Panc1 (cell line): ENCODE data around the gene ABI1. TPM values are rescaled to one million over a fixed set of nuclear protein-coding genes. Genes with fewer than 3 reads are reported as not detected.

ENCODE experiments used
- ATAC-seq: fragments of 200-7000 bp; cut with Tn5 transposase; 2 replicates; pipeline ENCODE4 v1.9.1; 2020; ENCODE audit warnings: mild to moderate bottlenecking, moderate library complexity
- BruUV-seq: library from RNA; stranded (reverse); fragments of 400-500 nt; replicated peaks from 2 replicates; lab custom pipeline; 2021; lab: Mats Ljungman, UMichigan
- CTCF ChIA-PET: fragments of 300-600 bp; sonication (Branson Sonifier 250); formaldehyde crosslinking; loops from one replicate; lab custom pipeline; 2022; ENCODE audit warnings: antibody characterized with exemption; lab: Charles Lee
- POLR2A ChIA-PET: fragments of 300-600 bp; sonication (Branson Sonifier 250); formaldehyde crosslinking; loops from one replicate; lab custom pipeline; 2022; ENCODE audit warnings: antibody characterized with exemption; lab: Charles Lee
- DNase-seq: peaks from one replicate; pipeline ENCODE4 v3.0.0-alpha.2; 2010; ENCODE audit warnings: low read depth, low spot score
- H3K27ac ChIP-seq: 2 replicates; pipeline ENCODE4 v1.5.1; 2011; ENCODE audit warnings: mild to moderate bottlenecking, low read length, inconsistent platforms
- H3K27me3 ChIP-seq: fragments of 200-500 bp; sonication (Bioruptor generic); 2 replicates; pipeline ENCODE4 v1.6.0; 2014; ENCODE audit warnings: low read length, inconsistent platforms; ENCODE audit not compliant: control insufficient read depth, insufficient read depth
- H3K36me3 ChIP-seq: fragments of 200-500 bp; sonication (Bioruptor generic); 2 replicates; pipeline ENCODE4 v1.5.1; 2014; ENCODE audit warnings: inconsistent platforms, mild to moderate bottlenecking, low read length, moderate library complexity; ENCODE audit not compliant: control insufficient read depth, insufficient read depth
- H3K4me1 ChIP-seq: 2 replicates; pipeline ENCODE4 v1.5.1; 2011; ENCODE audit warnings: inconsistent platforms, mild to moderate bottlenecking, low read length, moderate library complexity; ENCODE audit not compliant: control insufficient read depth, insufficient read depth
- H3K4me3 ChIP-seq, 2 experiments: 2 replicates each; pipeline ENCODE4 v1.5.1; 2011 to 2012; ENCODE audit warnings: low read depth in 2 of 2, low read length in 2 of 2, mild to moderate bottlenecking in 2 of 2, inconsistent platforms in 1 of 2, moderate library complexity in 1 of 2
- H3K9me3 ChIP-seq: fragments of 200-500 bp; sonication (Bioruptor generic); 2 replicates; pipeline ENCODE4 v1.5.1; 2014; ENCODE audit warnings: low read depth, mild to moderate bottlenecking, inconsistent platforms, low read length, moderate library complexity; ENCODE audit not compliant: control insufficient read depth, insufficient read depth
- POLR2AphosphoS5 ChIP-seq: IDR thresholded peaks from 2 replicates; pipeline ENCODE4 v1.6.1; 2012; ENCODE audit warnings: mild to moderate bottlenecking, low read depth, low read length, moderate library complexity
- SIN3A ChIP-seq: IDR thresholded peaks from 2 replicates; pipeline ENCODE4 v1.6.1; 2012; ENCODE audit warnings: low read depth, mild to moderate bottlenecking, low read length, moderate library complexity, borderline replicate concordance; ENCODE audit not compliant: insufficient read depth
- TCF7L2 ChIP-seq: IDR thresholded peaks from 2 replicates; pipeline ENCODE4 v1.6.1; 2011; ENCODE audit warnings: mild to moderate bottlenecking, low read depth, low read length, inconsistent platforms
- in situ Hi-C: cut with HindIII; loops from 2 replicates; pipeline ENCODE4 v1.10.0; 2016; ENCODE audit warnings: low sequenced_read_pairs, low pct_unique_long_range_greater_than_20kb
- intact Hi-C: fragments of 100-400 bp; cut with micrococcal nuclease; formaldehyde crosslinking; loops from one replicate; pipeline ENCODE4 v1.10.0; 2022; ENCODE audit not compliant: unreplicated experiment
- total RNA-seq: library from RNA; stranded (reverse); gene quantifications from one replicate; pipeline ENCODE4 v1.2.1, GENCODE V29; 2021; ENCODE audit not compliant: unreplicated experiment
- TF ChIP-seq, protein P1 (sequence below): fragments of 450-650 bp; IDR thresholded peaks from 2 replicates; pipeline ENCODE4 v1.5.1; 2017; ENCODE audit warnings: mild to moderate bottlenecking
- TF ChIP-seq, protein P2 (sequence below), 2 experiments: IDR thresholded peaks; 2 replicates each; pipeline ENCODE4 v1.6.1; 2011 to 2012; ENCODE audit warnings: low read depth in 2 of 2, control low read depth in 1 of 2, low read length in 1 of 2, mild to moderate bottlenecking in 1 of 2, moderate library complexity in 1 of 2; ENCODE audit not compliant: insufficient read depth in 1 of 2

ABI1 gene
- total RNA-seq, 1 experiment from 2014 or later, result 35.2 TPM

DNA sequence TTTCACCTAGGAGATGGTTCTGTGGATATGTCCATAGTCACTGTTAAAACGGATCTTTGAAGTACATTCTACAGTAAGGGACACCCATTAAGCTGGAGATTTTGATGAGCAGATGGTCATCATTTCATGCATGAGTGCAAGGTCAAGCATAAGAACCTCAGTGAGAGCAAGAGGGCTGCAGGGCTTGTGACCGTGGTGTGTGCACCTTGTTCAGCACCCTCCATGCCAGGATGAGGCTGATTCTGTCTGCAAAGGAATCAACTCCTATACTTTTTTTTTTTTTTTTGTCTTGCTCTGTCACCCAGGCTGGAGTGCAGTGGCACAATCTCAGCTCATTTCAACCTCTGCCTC, 145.6 kb downstream of the ABI1 start:
- TF ChIP-seq, protein P1, sequence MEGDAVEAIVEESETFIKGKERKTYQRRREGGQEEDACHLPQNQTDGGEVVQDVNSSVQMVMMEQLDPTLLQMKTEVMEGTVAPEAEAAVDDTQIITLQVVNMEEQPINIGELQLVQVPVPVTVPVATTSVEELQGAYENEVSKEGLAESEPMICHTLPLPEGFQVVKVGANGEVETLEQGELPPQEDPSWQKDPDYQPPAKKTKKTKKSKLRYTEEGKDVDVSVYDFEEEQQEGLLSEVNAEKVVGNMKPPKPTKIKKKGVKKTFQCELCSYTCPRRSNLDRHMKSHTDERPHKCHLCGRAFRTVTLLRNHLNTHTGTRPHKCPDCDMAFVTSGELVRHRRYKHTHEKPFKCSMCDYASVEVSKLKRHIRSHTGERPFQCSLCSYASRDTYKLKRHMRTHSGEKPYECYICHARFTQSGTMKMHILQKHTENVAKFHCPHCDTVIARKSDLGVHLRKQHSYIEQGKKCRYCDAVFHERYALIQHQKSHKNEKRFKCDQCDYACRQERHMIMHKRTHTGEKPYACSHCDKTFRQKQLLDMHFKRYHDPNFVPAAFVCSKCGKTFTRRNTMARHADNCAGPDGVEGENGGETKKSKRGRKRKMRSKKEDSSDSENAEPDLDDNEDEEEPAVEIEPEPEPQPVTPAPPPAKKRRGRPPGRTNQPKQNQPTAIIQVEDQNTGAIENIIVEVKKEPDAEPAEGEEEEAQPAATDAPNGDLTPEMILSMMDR, result no peak
- Histone ChIP-seq H3K4me1 (no peaks in the 10 kb centered on the region), H3K27me3 (no peaks in the 10 kb centered on the region), H3K27ac (no peak overlapping the region), H3K4me3 (no peak overlapping the region), H3K9me3 (no peaks in the 10 kb centered on the region), H3K36me3 (no peaks in the 10 kb centered on the region; the same call in 1 of the 2 replicates)
- intact Hi-C loops, result no loop called here
- no peak for DNase-seq
- no TSS peak for BruUV-seq
- ChIA-PET CTCF (interaction anchor here (0.7 kb wide), 1 partner anchor 1135 kb away, joined by 6 read pairs; no protein-coding TSS in a partner anchor), POLR2A (interaction anchor here (0.7 kb wide), 1 partner anchor 153 kb away, joined by 8 read pairs; no protein-coding TSS in a partner anchor)
- ATAC-seq, result no peak
- in situ Hi-C loops, result no loop called here

DNA sequence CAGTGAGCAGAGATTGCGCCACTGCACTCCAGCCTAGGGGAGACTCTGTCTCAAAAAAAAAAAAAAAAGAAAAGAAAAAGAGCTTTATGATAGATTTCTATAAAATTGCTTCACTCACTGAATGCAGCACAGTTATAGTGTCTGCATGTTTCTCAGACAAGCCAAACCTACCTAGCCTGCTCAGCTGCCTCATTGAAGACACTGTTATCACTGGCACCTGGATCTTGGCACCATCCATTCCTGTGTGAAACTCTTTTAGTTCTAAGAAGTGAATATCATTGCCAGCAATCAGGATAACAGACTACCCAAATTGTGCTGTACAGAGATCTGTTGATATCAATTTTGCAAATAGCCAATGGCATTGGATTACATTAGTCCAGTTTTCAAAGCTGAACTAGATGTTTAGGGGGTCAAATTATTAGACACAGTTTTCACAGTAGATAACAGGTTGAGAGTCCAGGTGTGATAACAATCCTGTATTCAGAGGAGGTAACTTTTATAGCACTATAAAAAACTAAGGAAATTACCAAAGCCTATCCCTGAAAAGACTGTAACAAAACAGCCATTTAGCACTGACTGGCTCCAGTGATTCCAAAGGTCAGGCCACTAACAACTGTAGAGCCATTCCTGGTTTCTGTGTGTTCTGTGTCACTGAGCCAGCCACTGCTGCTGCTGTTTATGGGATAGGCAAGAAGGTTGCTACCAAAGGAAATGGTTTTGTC, 146.2 kb downstream of the ABI1 start:
- ChIA-PET CTCF (no interaction called here), POLR2A (no interaction called here)
- Histone ChIP-seq H3K4me1 (no peaks in the 10 kb centered on the region), H3K27ac (no peak overlapping the region), H3K4me3 (no peak overlapping the region), H3K27me3 (no peaks in the 10 kb centered on the region), H3K9me3 (no peaks in the 10 kb centered on the region), H3K36me3 (no peaks in the 10 kb centered on the region; the same call in 1 of the 2 replicates)
- intact Hi-C loops, result no loop called here
- TF ChIP-seq TCF7L2, result no peak
- TF ChIP-seq, protein P1, result no peak
- no peak for TF ChIP-seq SIN3A
- TF ChIP-seq, protein P2, sequence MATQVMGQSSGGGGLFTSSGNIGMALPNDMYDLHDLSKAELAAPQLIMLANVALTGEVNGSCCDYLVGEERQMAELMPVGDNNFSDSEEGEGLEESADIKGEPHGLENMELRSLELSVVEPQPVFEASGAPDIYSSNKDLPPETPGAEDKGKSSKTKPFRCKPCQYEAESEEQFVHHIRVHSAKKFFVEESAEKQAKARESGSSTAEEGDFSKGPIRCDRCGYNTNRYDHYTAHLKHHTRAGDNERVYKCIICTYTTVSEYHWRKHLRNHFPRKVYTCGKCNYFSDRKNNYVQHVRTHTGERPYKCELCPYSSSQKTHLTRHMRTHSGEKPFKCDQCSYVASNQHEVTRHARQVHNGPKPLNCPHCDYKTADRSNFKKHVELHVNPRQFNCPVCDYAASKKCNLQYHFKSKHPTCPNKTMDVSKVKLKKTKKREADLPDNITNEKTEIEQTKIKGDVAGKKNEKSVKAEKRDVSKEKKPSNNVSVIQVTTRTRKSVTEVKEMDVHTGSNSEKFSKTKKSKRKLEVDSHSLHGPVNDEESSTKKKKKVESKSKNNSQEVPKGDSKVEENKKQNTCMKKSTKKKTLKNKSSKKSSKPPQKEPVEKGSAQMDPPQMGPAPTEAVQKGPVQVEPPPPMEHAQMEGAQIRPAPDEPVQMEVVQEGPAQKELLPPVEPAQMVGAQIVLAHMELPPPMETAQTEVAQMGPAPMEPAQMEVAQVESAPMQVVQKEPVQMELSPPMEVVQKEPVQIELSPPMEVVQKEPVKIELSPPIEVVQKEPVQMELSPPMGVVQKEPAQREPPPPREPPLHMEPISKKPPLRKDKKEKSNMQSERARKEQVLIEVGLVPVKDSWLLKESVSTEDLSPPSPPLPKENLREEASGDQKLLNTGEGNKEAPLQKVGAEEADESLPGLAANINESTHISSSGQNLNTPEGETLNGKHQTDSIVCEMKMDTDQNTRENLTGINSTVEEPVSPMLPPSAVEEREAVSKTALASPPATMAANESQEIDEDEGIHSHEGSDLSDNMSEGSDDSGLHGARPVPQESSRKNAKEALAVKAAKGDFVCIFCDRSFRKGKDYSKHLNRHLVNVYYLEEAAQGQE (IDR thresholded peaks at IDR 0.05; ENCODE audit: insufficient read depth in 1 of 2, low read depth in 2 of 2, low read length in 1 of 2), result no peak
- no peak for TF ChIP-seq POLR2AphosphoS5
- in situ Hi-C loops, result no loop called here
- DNase-seq (no peak), ATAC-seq (no peak)
- BruUV-seq, result TSS peak; percentile 59
